NCI-H1436 treated with DMSO at 0.1 percent for 48 hours (cell line): ENCODE data around the gene PPP1R9A.

Source experiments
- DNase-seq: peaks from one replicate; lab custom pipeline; 2025; lab: John Stamatoyannopoulos, UW

The PPP1R9A gene

DNA sequence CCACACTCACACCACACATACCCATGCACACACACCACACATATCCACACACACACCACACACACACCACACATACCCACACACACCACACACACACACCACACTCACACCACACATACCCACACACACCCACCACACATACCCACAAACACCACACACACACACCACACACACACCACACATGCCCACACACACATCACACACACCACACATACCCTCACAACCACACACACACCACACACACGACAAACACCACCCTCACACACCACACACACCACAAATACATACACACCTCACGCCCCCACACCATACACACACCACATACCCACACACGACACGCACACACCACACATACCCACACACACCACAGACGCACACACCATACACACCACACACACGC, 297.2 kb downstream of the PPP1R9A start:
- DNase-seq, result no peak

DNA sequence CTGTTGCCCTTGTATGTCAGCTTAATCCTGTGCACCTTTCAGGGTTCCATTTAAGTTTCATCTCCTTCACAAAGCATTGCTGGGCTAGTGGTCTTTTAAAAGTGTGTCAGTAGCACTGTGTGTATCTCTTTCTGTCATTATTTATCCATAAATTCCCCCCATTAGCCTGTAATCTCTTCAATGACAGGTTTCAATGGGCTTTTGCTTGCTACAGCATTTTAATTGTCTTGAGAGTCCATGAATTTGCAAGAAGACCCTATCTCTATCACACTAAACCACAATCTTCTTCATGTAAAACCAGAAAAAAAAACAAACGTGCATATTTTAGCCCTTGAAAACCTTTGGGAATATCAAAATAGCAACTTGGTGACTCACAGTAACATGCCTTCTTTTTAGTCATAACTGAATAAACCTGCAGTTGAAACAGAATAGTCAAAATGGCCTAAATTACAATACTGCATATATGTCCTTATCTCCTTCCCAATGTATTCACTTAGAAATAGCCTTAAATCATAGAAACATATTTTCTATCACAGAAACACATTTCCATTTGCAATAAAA, 298.4 kb downstream of the PPP1R9A start:
- DNase-seq, result no peak

DNA sequence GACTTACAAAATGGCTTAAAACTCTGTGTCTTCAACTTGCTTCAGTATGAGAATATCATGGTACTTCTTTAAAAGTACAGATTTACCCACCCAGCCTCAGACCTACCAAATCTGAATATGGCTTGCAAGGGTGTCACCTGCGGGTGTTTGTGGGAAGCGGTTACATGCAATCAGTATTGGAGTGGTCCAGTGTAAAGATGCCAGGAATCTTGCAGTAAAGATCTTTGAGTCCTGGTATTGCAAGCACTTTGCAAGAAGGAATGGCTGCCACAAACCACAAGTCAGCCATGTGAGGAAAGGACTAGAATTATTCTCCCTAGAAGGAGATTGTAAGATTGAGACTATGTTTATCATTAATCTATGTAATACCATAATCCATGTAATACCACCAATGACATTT, 301.9 kb downstream of the PPP1R9A start:
- DNase-seq, result no peak

DNA sequence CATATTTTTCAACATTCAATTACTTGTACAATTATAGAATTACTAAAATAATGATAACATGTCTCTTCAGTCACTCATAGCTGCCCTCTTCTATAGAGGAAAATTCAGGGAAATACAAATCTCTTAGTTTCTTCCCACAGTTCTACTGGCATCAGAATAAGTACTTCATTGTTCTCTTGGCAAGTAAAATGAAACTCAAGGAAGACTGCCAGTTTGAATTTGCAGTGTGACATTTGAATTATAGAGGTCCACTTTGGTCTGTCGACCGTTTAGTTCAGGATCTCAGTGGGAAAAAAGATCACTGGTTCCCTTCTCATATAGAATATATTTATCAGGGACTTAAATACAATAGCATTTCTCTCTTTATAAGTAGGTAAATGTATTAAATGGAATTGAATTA, 302.4 kb downstream of the PPP1R9A start:
- DNase-seq, result no peak

DNA sequence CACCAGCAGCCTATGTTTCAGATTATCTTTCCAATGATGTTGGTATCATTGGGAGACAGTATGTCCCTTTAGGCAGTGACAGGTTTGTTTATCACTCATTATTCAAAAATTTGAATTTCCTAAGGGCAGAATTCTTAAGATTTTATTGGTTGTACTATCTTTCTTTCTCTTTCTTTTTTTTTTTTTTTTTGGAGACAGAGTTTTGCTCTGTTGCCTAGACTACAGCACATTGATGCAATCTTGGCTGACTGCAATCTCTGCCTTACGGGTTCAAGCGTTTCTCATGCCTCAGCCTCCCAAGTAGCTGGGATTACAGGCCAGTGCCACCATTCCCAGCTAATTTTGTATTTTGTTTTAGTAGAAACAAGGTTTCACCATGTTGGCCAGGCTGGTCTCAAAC, 305.8 kb downstream of the PPP1R9A start:
- DNase-seq, result no peak

DNA sequence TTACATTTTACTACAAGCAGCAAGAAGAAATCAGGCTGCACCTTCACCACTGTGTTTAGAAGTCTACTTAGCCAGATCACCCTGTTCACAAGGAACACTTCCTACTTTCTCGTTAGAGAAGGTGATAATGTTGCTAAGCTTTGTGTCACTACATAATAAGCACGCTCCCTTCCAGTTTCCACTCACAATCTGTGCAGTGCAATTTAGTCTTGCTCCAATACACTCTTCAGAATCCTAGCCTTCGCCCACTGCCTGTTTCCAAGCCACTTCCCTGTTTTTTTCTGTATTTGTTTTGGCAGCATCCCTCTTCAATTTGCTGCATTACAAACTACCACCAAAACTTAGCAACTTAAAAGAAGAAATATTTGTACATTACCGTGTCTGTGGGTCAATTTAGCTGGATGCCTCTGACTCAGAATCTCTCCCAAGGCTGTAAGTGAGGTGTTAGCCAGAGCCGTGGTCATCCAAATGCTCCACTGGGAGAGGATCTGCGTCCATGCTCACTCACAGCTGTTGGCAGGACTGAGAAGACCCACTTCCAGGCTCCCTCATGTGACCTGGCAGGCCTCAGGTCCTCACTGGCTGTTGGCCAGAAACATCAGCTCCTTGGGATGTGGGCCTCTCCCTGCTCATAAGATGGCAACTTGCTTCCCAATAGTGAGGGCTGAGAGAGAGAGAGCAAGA, 306.6 kb downstream of the PPP1R9A start:
- no peak for DNase-seq

DNA sequence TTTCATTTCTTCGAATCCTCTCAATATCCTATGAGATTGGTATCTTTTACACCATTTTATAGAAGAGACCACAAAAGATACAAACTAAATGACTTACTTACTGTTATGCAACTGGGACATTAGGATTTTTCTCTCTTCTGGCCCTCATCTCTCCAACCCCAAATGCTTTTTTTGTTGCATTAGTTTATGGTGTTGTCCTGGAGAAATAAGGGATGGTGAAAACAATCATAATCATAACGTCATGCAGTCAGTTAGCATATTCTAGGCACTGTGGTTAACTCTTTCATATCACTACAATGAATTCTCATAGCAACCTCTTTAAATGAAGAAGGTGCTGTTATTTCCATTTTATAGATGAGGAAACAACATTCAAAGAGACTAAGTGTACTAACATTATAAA, 312.3 kb downstream of the PPP1R9A start:
- DNase-seq, result no peak

DNA sequence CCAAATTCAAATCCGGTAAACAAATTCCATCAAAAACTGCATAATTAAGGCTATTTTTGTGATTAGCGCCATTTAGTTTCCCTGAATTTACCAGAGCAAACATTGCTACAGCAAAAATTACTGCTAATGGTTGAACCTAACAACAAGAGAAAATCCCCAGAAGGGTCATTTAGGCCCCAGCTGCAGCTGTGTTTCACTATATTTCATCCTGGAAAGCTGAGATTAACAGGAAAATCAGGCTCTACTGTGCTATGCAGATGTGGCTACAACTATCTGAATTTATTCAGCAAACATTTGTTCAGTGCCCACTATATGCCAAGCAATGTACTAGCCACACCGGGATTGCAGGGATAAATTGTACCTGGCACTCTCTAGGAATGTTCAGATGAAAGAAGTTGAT, 312.9 kb downstream of the PPP1R9A start:
- DNase-seq, result no peak

DNA sequence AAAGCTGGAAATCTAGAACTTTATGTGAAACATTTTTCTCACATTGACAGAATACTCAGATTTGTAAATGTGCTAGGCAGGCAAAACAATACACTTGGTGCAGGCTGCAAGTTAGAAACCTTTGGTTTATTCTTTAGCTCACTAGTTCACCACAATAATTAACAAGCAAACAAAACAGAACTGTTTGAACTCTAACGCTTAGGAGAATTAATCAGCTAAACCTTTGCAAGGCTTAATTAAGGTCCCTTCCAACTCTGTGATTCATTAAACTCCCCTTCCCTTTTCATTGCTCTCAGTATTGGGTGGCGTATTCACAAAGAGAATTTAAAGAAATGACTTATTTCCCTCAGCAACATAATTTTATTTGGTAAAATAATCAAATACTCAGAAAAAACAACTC, 317.9 kb downstream of the PPP1R9A start:
- no peak for DNase-seq

DNA sequence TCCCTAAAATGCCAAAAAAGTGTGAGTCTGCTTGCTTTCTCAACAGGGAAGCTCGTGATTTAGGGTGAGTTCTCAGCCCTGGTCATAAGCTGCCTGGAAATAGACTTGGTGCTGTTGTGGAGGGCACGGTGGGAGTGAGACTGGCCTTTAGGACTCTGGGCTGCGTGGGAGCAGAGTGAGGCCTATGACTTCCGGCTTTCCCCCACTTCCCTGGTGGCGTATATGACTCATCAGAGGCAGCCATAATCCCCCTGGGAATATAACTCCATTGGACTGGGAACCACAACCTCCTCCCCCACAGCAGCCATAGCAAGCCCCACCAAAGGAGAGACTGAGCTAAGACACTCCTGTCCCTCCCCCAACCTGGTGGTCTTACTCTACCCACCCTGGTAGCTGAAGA, 321.9 kb downstream of the PPP1R9A start:
- no peak for DNase-seq

DNA sequence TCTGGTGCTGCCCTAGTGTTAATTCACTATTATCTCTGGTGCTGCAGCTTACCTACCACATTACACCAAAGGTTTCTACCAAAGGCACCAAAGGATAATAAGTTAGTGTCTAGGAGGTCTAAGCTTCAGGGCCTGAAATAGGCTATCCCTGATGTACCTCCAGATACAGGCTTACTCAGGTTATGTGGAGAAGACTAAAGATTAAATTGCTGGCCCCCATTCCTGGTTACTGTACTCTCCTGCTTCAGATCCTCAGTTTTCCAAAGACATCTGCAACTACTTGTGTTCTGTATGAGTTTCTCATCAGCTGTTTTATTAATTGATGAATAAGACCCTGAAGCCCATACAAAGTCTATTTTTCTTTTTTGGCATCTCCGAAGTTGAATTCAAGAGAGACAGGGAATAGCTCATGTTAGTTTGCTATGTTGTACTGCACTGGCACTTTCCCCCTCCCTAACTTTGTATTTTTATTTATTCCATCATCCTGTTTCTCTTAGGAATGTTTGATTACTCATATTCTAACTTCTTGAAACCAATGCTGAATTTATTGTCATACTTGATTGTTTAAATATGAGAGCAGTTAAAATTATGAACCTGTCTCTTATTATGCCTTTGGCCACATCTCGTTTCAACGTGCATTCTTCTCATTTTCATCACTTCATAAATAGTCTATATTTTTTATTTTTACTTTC, 331.0 kb downstream of the PPP1R9A start:
- DNase-seq, result no peak

DNA sequence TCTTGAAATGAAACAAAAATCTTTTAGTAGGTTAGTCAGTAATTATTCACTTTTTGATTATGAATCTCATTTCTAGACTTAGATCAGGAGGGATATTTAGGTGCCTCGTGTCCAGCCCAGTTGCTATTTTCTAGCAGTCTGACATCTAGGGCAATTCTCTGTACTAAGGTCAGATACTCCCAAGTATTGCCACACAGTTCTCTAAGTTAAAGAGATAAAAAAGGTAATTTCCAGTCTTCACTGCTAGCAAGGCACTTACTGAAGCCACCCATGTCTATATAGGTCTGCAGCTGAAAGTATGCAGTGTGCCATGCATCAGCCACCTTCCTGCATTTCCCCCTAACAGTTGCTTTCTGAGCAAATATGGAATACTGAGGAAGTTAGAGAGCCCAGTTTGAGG, 333.5 kb downstream of the PPP1R9A start:
- no peak for DNase-seq

DNA sequence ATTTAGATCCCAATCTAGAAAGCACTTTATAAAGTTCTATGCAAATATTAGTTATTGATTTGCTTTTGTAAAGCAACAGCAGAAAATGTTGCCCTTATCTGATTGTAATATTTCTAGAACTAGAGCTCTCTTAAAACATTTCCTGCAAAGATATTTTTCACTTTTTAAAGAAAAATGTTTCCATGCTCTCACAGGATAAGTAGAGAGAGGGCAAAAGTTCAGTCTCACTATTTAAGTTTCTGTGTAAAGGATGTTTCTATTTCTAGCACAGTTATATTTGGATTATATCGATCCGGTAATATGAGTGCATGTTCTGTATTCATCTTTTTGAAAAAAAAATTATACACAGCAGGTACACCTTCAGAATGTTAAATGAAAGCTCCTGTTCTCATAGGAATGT, 334.9 kb downstream of the PPP1R9A start:
- no peak for DNase-seq

DNA sequence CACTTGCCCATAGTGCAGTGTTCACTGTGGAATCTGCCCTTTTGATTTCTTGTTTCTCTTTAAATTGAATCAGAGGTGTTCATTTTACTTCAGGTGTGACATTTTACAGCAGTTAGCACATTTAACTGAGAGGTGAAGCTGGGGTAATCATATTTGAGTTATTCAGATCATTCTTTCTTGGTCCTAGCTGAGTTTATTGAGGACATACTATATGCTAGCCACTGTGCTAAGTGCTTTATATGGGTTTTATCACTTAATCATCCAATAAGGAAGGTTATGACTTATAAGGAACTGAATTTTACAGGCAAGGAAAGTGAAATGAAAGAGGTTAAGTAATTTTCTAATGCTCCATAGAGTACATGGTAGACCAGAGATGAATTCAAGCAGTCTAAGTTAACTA, 337.2 kb downstream of the PPP1R9A start:
- DNase-seq, result no peak

DNA sequence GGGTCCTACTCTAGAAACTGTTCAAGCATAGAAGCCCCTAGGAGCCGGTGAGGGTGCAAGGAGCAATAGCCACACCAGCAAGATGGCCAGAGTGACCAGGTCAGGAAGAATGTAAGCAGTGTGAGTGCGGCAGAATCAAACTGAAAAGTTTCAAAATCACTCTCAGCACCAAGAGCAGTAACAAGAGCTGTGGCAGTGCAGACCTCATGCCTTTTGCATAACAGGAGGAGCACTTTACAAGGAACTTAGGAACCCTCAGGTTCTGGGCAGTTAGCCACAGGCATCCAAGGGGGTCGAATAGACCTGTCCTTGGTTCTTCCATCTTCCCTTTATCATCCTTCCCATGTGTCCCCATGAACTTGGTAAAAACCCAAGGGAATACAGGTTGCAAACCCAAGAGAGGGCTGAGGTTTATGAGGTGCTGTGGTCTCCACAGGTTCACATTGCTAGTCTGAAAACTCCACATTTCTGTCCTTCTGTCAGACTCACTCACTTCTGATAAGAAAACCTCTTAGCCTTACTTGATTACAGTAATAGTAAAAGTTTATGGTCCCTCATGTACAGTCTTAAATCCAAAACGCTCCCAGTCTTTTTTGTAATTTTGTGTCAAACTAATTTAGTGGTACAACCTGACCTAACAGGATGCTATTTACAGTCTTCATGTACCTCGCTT, 338.6 kb downstream of the PPP1R9A start:
- DNase-seq, result no peak

DNA sequence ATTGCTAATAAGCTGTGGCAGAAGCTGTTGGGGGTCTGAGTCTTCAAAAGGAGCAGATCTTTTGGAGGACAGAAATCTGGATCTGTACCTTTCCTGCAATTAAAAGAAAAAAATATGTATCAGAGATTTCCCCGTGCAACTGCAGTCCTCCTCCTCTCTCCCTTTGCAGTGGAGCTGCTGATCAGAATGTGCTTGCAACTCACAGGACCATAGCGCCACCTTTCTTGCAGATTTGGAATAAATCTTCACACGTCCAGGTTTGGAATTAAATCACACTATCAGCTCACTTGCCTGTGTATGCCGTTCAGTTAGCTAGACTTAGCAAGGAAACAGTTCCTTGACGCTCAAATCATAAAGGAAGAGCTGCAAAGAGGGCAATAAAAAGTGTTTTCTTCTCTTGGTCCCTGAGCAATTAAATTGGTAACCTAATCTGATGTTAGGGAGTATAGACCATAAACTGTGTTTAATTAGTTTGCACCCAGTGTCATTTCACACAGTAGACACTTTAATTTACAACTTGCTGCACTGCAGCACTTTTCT, 339.5 kb downstream of the PPP1R9A start:
- DNase-seq, result peak; percentile 49

DNA sequence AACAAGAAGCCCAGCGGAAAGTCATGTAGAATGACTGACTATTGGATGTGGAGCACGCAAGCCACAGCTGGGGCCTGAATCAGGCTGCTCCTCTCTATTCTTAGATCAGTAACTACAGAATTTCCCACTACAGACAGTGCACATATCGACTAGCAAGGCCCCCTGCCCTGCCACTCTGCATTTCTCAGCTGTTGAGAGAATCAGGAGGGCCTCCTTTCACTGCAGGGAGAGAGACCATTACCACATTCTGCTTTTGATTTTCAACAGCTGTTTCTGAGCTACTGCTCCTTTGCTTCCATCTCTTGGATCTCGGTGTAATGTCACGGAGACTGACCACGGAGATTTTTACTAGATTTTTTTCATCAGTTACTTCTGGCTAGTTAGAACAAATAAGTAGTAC, 343.2 kb downstream of the PPP1R9A start:
- DNase-seq, result no peak

DNA sequence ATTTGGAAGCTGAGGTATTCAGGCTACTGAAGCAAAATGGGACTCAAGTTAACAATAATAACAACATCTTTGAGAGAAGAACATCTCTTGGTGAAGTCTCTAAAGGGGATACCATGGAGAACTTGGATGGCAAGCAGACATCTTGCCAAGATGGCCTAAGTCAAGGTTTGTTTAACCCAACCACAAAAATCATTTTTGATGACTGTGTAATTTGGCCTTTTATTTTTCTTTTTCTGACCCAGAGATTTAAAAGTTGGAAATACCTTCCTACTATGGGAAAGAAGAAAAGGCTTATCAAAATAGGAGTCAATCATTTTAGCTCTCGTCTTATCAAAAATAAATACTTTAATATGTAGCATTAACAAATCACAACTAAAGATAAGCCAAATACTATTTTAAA, 344.6 kb downstream of the PPP1R9A start:
- no peak for DNase-seq

DNA sequence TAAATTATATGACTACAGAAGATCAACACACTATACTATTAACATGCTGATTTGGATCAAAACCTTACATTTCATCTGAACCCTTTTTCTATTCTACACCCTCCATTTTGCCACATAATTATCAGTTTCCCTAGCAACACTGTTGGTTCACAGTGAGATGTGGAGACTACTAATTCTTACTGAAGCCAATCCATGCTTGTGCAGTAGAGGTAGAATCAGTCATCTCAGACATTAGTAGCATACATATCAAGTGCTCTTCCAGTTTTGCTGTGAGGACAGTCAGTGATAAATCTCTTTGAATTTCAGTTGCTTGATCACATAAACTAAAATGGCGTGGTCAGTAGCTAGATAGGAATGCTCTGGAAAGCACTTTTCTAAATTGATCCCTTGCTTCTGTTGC, 346.6 kb downstream of the PPP1R9A start:
- DNase-seq, result no peak

DNA sequence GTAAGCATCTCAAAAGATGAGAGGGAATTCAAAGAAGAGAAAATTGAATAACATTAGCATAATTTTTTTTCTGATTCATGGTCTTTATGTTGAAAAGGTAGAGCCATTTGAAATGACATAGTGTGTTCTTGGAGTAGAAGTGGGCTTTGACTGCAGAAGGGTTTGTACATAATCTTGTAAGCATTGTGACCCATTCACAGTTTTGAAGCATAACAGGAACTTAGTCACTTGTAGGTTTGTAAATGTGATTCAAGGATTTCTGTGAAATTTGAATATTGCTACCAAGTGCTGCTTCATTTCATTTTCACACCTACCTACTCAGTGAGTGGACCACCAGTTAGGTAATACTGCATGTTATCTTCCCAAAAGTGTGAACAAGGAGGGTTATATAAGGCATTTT, 348.3 kb downstream of the PPP1R9A start:
- DNase-seq, result no peak

DNA sequence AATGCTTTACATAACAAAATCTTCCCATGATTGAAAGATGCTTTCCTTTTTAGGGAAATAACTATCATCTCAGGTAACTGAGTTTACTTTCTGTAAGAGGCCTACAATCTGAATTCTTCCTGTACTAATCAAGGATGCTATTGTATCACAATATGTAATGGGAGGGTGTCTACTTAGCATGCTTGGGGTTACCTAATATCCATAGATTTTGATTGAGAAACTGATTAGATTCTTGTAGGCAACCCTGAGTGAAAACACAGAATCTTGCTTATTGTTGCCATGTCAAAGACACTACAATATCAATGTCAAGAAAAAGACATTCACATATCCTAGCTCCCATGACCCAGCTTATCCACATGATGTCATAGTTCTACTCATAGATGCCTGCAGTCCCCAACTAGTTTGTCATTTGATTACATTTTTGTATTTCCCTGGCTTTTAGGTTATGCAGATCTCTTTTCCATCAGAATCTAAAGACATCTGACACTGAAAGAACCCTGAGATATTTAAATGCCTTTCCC, 354.6 kb downstream of the PPP1R9A start:
- DNase-seq, result no peak

DNA sequence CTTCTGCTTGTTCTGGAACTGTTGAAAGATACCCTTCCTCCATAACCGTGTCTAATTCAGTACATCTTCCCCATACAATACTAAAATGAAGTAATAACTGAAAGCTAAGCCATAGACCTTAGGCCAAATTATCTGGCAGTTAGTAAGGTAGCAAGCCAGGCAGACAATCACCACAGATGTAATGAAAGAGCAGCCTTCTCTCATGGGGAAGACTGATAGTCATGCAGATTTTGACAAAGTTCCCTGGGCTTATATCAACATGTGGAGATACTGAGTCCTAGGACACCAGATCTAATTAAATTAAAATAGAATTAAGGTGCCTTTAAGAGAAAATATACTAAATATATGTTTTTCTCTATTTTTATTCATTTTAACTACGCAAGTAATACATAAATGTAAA, 355.5 kb downstream of the PPP1R9A start:
- no peak for DNase-seq
